ENCODE results near the gene CAMK2N2. TPM values are rescaled to one million over a fixed set of nuclear protein-coding genes. Genes with fewer than 3 reads are reported as not detected.

Gene CAMK2N2
- not detected for total RNA-seq

DNA sequence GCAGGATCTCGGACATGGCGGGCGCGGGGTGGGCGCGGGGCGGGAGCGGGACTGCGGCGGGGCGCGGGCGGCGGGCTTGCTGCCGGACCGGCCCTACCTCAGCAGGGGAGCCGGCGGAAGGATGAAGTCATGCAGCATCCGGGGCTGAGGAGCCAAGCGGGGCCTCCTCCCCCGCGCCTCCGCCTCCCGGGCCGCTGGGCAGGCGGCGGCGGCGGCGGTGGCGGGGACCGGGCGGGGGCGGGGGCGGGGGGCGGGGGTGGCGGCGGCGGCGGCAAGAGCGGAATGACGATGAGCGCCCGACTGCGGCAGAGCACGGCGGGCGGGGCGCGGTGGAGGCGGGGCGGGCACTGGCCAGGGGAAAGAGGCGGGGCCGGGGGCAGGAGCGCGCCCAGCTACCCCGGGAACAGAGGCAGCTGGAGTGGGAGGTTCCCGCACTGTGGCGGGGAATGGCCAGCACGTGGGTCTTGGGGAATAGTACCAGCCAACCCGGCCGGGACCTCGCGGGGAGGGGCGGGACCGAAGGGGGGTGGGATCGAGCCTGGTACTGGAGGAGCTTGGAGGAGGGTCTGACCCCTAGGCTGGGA lies at the start of gene CAMK2N2:
CAMK2N2 (minus strand) TSS at position 284 of the 584 bp plus-strand sequence; CDS start at position 16, 268 bp downstream.
- H3K4me1 Mint-ChIP-seq, result peaks cover 17% of the 10 kb centered on the region
- peak; percentile 59 for DNase-seq
- peaks cover 16% of the 10 kb centered on the region for H3K36me3 Mint-ChIP-seq
- no peak within 1 kb of the TSS for H3K27ac Mint-ChIP-seq
- no peaks in the 10 kb centered on the region for H3K9me3 Mint-ChIP-seq
- H3K4me3 Mint-ChIP-seq, result peak within 1 kb of the TSS; percentile 71
- peaks cover 48% of the 10 kb centered on the region for H3K27me3 Mint-ChIP-seq

DNA sequence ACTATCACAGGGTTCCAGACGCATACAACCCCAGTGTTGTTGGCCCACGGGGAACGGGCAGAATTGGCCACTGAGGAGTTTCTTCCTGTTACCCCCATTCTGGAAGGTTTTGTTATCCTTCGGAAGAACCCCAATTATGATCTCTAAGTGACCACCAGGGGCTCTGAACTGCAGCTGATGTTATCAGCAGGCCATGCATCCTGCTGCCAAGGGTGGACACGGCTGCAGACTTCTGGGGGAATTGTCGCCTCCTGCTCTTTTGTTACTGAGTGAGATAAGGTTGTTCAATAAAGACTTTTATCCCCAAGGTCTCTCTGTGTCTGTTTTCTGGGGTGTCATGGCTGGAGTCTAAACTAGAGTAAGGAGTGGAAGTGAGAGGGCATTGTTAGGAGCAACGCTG lies 47.4 kb upstream of the CAMK2N2 start:
- no peak for DNase-seq
- Mint-ChIP-seq H3K36me3 (peaks cover 30% of the 10 kb centered on the region), H3K4me1 (peaks cover 12% of the 10 kb centered on the region), H3K27me3 (no peaks in the 10 kb centered on the region), H3K4me3 (no peak overlapping the region), H3K9me3 (no peaks in the 10 kb centered on the region), H3K27ac (peak overlapping the region; percentile 49)

DNA sequence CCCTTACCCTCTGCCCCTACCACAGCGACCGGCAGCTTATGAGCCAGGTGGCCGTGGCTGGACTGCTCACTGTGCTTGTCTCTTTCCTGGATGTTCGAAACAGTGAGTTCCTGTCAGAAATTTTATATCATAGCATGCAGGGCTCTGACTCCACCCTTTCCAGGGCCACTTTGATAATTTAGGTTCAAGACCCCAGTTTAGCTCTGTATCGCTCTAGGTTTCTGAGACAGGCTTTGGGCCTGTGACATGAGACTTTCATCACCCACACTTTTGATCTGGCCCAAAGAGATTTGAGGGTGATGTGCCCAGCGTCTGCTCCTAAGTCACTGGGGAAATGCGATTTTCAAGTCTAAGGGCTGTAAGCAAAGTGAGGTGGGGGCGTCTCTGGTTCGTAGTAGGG lies 46.6 kb upstream of the CAMK2N2 start:
- H3K36me3 Mint-ChIP-seq, result peaks cover 38% of the 10 kb centered on the region
- H3K4me1 Mint-ChIP-seq, result peaks cover 18% of the 10 kb centered on the region
- H3K9me3 Mint-ChIP-seq, result no peaks in the 10 kb centered on the region
- H3K4me3 Mint-ChIP-seq, result no peak overlapping the region
- H3K27ac Mint-ChIP-seq, result peak overlapping the region; percentile 49
- no peaks in the 10 kb centered on the region for H3K27me3 Mint-ChIP-seq
- DNase-seq, result no peak

DNA sequence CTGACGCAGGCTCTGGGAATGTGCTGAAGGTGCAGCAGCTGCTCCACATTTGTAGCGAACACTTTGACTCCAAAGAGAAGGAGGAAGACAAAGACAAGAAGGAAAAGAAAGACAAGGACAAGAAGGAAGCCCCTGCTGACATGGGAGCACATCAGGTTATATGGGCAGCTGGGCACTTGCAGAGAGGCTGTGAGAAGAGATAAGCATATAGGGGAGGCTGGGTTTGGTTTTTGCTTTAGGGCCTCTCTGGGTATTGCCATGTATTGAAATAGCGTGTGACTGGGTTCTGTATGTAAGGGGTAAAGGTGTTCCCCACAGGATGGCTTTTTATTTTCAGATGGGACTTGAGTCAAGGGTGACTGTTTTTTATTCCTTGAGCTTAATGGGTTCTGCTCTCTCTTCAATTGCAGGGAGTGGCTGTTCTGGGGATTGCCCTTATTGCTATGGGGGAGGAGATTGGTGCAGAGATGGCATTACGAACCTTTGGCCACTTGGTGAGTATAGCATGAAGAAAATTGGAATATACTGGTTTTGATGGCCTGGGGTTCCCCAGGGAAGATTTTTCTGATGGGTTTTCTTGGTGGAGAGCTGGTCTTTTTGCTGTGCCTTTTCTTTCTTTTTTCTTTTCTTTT lies 45.1 kb upstream of the CAMK2N2 start:
- H3K36me3 Mint-ChIP-seq, result peaks cover 49% of the 10 kb centered on the region
- H3K9me3 Mint-ChIP-seq, result no peaks in the 10 kb centered on the region
- DNase-seq, result no peak
- H3K27ac Mint-ChIP-seq, result no peak overlapping the region
- H3K27me3 Mint-ChIP-seq, result no peaks in the 10 kb centered on the region
- H3K4me1 Mint-ChIP-seq, result peaks cover 28% of the 10 kb centered on the region
- H3K4me3 Mint-ChIP-seq, result no peak overlapping the region

DNA sequence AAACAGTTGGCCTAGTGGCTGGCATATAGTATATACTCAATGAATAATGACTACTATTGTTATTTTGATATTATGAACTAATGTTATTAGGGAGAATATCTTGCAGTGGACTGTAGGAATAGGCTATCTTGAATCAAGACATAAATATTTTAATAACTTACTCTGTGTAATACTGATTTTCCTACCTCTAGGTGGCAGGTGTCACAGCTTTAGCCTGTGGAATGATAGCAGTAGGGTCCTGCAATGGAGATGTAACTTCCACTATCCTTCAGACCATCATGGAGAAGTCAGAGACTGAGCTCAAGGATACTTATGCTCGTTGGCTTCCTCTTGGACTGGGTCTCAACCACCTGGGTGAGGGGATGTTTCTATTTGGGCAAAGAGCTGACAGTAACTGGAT lies 44.2 kb upstream of the CAMK2N2 start:
- H3K36me3 Mint-ChIP-seq, result peaks cover 55% of the 10 kb centered on the region
- H3K27ac Mint-ChIP-seq, result peak overlapping the region; percentile 69
- H3K4me1 Mint-ChIP-seq, result peaks cover 32% of the 10 kb centered on the region
- no peak overlapping the region for H3K4me3 Mint-ChIP-seq
- no peaks in the 10 kb centered on the region for H3K27me3 Mint-ChIP-seq
- DNase-seq, result no peak
- no peaks in the 10 kb centered on the region for H3K9me3 Mint-ChIP-seq

DNA sequence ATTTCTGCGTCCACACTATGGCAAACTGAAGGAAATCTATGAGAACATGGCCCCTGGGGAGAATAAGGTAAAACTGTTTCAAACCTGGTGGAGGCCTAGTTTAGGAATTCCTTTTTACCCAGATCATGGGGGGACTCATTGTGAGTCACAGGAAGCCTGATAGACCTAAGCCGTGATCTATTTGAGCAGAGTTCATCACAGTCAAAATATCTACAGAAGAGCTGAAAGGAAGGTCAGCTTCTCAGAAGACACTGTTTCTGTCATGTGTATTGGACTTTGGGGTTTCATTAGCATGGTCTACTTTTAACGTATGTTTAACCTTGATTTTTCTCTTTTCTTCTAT lies 39.0 kb upstream of the CAMK2N2 start:
- Mint-ChIP-seq H3K4me3 (peak overlapping the region; percentile 92), H3K36me3 (peaks cover 36% of the 10 kb centered on the region), H3K9me3 (no peaks in the 10 kb centered on the region), H3K27me3 (no peaks in the 10 kb centered on the region), H3K27ac (peak overlapping the region; percentile 29), H3K4me1 (peaks cover 39% of the 10 kb centered on the region)
- no peak for DNase-seq

DNA sequence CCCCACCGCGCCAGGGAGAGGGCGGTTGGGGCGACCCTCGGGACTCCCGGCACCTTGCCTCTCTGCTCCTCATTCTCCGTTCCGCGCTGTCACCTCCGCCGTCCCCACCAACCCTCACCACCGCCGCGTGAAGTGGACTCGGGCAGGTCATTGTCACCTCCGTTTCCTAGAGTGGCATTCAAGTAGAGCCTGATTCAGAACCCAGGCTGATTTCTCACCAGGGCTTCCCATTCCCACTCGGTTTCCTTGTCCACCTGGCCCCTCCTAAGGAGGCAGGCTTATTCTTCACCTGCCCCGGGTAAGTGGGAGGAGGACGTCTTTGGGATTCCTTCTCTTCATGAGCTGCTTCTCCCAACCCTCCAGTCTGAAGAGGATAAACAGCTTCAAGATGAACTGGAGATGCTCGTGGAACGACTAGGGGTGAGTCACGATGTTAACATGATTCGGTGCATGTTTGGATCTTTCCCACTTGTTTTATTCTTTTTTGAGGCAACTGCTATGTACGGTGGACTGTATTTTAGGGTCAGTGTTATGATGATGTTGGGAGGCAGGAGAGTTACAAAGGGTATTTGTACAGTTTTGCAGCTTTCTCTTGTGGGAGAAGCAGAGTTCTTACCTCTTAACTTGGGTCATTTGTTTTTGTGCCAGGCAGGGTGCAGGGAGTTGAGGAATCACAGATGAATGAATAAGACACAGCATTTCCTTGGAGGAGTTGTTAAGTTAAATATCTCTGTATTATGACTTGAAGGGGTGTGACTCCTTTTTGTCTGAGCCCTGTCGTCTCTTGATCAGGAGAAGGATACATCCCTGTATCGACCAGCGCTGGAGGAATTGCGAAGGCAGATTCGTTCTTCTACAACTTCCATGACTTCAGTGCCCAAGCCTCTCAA lies 38.4 kb upstream of the CAMK2N2 start:
- Mint-ChIP-seq H3K27me3 (no peaks in the 10 kb centered on the region), H3K36me3 (peaks cover 36% of the 10 kb centered on the region), H3K9me3 (no peaks in the 10 kb centered on the region), H3K27ac (peak overlapping the region; percentile 82), H3K4me1 (peaks cover 39% of the 10 kb centered on the region), H3K4me3 (peak overlapping the region; percentile 92)
- DNase-seq, result no peak

DNA sequence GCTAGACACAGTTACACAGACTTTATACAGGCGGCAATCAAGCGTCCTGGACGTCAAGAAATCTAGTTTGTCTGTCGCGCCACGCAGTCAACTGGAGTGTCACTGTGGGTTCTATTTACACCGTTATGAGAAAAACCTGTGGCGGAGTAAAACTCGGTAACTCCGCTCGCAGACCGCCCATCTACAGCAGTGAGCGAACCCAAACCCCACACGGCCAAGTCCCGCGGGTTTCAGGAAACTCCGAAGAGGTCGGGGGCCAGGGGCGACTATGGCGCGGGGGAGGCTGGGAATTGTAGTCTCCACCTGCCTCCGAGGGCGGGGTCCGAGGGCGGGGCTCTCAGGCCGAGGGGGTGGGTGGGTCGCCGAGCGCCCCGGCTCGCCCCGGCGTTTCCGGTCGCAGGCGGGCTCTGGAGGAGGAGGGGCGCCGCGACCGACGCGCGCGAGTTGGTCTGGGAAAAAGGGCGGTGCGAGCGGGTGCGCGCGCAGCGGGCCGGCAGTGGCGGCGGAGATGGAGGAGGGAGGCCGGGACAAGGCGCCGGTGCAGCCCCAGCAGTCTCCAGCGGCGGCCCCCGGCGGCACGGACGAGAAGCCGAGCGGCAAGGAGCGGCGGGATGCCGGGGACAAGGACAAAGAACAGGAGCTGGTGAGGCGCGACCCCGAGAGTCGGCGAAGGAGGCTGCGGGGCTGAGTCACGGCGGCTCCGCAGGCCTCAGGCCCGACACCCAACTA lies 37.6 kb upstream of the CAMK2N2 start, which contains the start of gene PSMD2:
PSMD2 (plus strand) TSS at position 483 of the 729 bp plus-strand sequence; CDS start at position 509, 26 bp downstream.
- H3K4me1 Mint-ChIP-seq, result peaks cover 37% of the 10 kb centered on the region

DNA sequence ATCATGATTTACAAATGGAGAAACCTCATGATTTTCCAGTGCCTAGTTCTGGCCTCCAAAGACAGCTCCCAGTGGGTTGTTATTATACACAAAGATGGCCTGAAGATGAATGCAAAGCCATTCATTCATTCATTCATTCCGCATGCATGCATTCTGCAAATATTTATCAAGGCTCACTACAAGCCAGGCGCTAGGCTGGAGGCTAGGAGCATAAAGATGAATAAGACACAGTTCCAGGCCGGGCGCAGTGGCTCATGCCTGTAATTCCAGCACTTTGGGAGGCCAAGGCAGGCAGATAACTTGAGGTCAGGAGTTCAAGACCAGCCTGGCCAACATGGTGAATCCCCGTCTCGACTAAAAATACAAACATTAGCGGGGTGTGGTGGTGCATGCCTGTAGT lies 35.3 kb upstream of the CAMK2N2 start:
- H3K27ac Mint-ChIP-seq, result no peak overlapping the region
- no peak overlapping the region for H3K4me3 Mint-ChIP-seq
- peaks cover 14% of the 10 kb centered on the region for H3K36me3 Mint-ChIP-seq
- peaks cover 22% of the 10 kb centered on the region for H3K4me1 Mint-ChIP-seq
- no peak for DNase-seq
- no peaks in the 10 kb centered on the region for H3K9me3 Mint-ChIP-seq
- H3K27me3 Mint-ChIP-seq, result no peaks in the 10 kb centered on the region

More for the DNA sequence above, 37.6 kb upstream of the CAMK2N2 start, which contains the start of gene PSMD2:
- Mint-ChIP-seq H3K27me3 (no peaks in the 10 kb centered on the region), H3K36me3 (peaks cover 33% of the 10 kb centered on the region), H3K4me3 (peak within 1 kb of the TSS; percentile 92), H3K9me3 (no peaks in the 10 kb centered on the region), H3K27ac (peak within 1 kb of the TSS; percentile 82)
- peak; percentile 98 for DNase-seq

DNA sequence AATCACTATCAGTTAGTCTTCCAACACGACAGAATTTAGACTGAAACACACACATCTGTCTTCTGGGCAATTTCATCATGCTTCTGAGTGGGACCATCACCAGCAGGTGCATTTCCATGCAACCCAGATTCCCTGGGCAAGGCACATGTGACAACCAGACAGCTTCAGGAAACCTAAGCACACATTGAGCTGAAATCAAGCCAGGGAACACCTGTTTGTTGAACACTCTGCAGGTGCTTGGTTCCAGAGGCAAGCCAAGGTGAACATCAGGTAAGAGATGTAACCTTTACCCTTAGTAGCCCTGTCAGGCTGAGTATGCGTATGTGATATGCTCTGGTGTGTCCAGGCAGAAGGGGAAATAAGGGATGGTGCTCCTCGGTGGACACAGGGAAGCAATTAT lies 34.4 kb upstream of the CAMK2N2 start:
- Mint-ChIP-seq H3K4me1 (peaks cover 18% of the 10 kb centered on the region), H3K27me3 (no peaks in the 10 kb centered on the region), H3K9me3 (no peaks in the 10 kb centered on the region), H3K4me3 (no peak overlapping the region), H3K36me3 (peaks cover 8% of the 10 kb centered on the region), H3K27ac (no peak overlapping the region)
- no peak for DNase-seq

DNA sequence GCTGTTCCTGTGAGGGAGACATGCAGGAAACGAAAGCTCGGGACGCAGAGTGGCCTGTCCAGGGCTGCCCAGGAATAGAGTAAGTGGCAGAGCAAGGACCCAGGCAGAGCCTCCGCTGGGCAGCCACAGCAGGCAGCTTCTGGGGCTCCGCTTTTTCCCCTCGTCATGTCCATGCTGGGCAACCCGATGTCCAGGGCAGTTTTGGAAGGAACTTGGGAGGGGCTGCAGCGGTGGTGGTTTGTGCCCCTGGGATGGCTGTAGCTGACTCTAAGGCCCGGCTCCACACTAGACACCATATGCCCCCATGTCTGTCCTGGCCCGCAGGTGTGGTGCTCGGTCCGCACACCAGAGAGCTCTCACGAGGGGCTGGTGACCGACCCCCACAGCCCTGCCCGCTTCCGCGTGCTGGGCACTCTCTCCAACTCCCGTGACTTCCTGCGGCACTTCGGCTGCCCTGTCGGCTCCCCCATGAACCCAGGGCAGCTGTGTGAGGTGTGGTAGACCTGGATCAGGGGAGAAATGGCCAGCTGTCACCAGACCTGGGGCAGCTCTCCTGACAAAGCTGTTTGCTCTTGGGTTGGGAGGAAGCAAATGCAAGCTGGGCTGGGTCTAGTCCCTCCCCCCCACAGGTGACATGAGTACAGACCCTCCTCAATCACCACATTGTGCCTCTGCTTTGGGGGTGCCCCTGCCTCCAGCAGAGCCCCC lies 30.5 kb upstream of the CAMK2N2 start:
- H3K27ac Mint-ChIP-seq, result no peak overlapping the region
- H3K4me1 Mint-ChIP-seq, result peaks cover 3% of the 10 kb centered on the region
- no peak for DNase-seq
- no peaks in the 10 kb centered on the region for H3K9me3 Mint-ChIP-seq
- no peak overlapping the region for H3K4me3 Mint-ChIP-seq
- H3K36me3 Mint-ChIP-seq, result no peaks in the 10 kb centered on the region
- H3K27me3 Mint-ChIP-seq, result peaks cover 11% of the 10 kb centered on the region

DNA sequence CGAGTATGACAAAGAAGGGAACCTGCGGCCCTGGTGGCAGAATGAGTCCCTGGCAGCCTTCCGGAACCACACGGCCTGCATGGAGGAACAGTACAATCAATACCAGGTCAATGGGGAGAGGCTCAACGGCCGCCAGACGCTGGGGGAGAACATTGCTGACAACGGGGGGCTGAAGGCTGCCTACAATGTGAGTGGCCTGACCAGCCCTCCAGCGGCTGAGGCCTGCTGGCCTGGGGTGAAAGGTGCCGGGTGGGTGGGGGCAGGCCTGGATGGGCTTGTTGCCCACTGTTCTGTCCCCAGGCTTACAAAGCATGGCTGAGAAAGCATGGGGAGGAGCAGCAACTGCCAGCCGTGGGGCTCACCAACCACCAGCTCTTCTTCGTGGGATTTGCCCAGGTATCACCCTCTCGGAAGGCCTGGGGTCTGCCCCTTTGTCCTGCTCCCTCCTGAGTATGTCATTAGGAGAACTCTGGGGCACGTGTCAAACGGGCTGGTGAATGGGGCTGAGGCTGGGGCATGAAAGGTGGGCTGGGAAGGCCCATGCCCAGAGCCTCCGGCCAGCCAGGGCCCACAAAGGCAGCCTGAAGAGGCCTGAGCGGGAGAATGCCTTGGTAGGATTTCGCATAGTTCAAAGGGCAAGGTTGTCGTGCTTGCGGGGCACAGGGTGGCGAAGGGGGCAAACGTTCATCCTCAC lies 29.8 kb upstream of the CAMK2N2 start:
- Mint-ChIP-seq H3K9me3 (no peaks in the 10 kb centered on the region), H3K4me3 (no peak overlapping the region), H3K27ac (no peak overlapping the region), H3K36me3 (no peaks in the 10 kb centered on the region), H3K27me3 (peaks cover 18% of the 10 kb centered on the region), H3K4me1 (peaks cover 3% of the 10 kb centered on the region)
- DNase-seq, result no peak

DNA sequence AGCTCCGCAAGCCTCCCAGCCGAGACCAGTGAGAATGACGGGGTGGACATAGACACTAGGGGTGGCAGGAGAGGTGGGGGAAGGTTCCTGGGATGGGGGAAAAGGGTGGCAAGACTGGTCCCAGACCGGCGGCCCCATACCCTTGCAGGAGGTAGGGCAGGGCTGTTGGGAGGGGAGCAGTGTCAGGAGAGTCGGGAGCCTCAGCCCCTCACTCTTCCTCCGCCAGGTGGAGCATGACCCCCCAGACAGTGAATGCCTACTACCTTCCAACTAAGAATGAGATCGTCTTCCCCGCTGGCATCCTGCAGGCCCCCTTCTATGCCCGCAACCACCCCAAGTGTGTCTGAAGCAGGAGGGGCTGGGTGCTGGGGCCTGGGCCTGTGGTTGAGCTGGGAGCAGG lies 29.0 kb upstream of the CAMK2N2 start:
- H3K27ac Mint-ChIP-seq, result no peak overlapping the region
- H3K36me3 Mint-ChIP-seq, result no peaks in the 10 kb centered on the region
- no peaks in the 10 kb centered on the region for H3K9me3 Mint-ChIP-seq
- no peak overlapping the region for H3K4me3 Mint-ChIP-seq
- H3K4me1 Mint-ChIP-seq, result peaks cover 3% of the 10 kb centered on the region
- peaks cover 25% of the 10 kb centered on the region for H3K27me3 Mint-ChIP-seq
- no peak for DNase-seq

DNA sequence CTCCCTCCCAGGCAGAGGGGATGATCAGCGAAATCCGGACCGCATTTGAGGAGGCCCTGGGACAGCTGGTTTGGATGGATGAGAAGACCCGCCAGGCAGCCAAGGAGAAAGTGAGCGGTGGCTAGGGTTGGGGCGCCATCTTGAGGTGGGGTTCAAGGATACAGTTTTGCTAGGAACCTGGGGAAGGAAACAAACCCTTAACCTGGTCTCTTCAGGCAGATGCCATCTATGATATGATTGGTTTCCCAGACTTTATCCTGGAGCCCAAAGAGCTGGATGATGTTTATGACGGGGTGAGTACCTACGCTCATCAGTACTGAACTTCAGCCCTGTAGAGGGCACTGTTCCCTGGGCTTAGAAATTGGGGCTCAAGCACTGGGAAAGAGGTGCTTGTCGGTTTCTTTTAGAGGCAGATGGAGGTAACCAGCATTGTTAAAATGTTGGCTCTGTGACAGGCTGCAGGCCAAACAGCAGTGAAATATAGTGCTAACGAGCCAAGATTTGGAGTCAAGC lies 28.1 kb upstream of the CAMK2N2 start:
- Mint-ChIP-seq H3K4me1 (peaks cover 3% of the 10 kb centered on the region), H3K27me3 (peaks cover 25% of the 10 kb centered on the region), H3K36me3 (no peaks in the 10 kb centered on the region), H3K9me3 (no peaks in the 10 kb centered on the region), H3K4me3 (no peak overlapping the region), H3K27ac (no peak overlapping the region)
- peak; percentile 64 for DNase-seq
